Measurements from ENCODE around the gene NXPE4. TPM values are rescaled to one million over a fixed set of nuclear protein-coding genes. Genes with fewer than 3 reads are reported as not detected.

The NXPE4 gene
- total RNA-seq, 4 donors from 2014 or later, result 0.53 to 3.5 (median 0.67) TPM; not detected in 1

DNA sequence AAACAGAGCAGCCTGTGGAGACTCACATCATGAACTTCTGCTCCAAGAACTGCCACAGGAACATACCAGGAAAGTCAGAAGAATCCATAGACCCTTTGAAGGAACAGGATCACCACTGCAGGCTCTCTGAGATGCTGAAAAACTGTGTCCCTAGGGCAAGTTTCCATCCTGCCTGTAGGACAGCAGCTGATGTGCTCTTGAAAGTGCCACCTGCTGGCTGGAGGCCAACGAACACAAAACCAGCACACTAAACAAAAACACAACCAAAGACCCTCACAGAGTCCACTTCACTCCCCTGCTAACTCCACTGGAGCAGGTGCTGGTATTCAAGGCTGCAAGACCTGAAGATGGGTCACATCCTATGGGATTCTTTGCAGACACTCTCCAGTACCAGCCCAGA lies 23.9 kb downstream of the NXPE4 start:
- Histone ChIP-seq H3K9me3 (no peaks in the 10 kb centered on the region), H3K4me1 (no peaks in the 10 kb centered on the region), H3K27ac (no peak overlapping the region), H3K36me3 (no peaks in the 10 kb centered on the region), H3K4me3 (no peak overlapping the region), H3K27me3 (no peaks in the 10 kb centered on the region)
- TF ChIP-seq POLR2A (IDR thresholded peaks at IDR 0.05), result no peak
- TF ChIP-seq, protein P1, sequence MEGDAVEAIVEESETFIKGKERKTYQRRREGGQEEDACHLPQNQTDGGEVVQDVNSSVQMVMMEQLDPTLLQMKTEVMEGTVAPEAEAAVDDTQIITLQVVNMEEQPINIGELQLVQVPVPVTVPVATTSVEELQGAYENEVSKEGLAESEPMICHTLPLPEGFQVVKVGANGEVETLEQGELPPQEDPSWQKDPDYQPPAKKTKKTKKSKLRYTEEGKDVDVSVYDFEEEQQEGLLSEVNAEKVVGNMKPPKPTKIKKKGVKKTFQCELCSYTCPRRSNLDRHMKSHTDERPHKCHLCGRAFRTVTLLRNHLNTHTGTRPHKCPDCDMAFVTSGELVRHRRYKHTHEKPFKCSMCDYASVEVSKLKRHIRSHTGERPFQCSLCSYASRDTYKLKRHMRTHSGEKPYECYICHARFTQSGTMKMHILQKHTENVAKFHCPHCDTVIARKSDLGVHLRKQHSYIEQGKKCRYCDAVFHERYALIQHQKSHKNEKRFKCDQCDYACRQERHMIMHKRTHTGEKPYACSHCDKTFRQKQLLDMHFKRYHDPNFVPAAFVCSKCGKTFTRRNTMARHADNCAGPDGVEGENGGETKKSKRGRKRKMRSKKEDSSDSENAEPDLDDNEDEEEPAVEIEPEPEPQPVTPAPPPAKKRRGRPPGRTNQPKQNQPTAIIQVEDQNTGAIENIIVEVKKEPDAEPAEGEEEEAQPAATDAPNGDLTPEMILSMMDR (IDR thresholded peaks at IDR 0.05), result no peak
- DNase-seq, result no peak

DNA sequence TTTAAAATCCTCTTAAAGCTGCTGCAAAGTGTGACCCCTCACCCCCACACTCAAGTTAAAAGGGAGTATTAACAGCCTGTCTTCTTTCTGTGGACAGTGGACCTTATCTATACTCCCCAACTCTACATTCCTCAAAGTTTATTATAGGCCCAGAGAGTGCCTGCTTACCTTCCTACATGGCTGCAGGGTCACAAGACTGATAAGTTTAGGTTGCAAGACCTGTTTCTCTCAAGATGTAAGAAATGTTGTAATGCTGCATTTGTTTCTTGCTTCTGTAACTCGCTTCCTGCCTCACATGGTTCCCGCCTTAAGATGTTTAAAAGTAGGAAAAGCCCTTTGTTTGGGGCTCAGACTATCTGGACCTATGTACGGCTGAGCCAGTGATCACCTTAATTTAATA lies 25.8 kb downstream of the NXPE4 start:
- Histone ChIP-seq H3K36me3 (no peaks in the 10 kb centered on the region), H3K9me3 (no peaks in the 10 kb centered on the region), H3K4me3 (no peak overlapping the region), H3K27me3 (no peaks in the 10 kb centered on the region), H3K4me1 (no peaks in the 10 kb centered on the region), H3K27ac (no peak overlapping the region)
- TF ChIP-seq POLR2A (IDR thresholded peaks at IDR 0.05), result no peak
- TF ChIP-seq, protein P1 (IDR thresholded peaks at IDR 0.05), result no peak
- DNase-seq, result no peak

DNA sequence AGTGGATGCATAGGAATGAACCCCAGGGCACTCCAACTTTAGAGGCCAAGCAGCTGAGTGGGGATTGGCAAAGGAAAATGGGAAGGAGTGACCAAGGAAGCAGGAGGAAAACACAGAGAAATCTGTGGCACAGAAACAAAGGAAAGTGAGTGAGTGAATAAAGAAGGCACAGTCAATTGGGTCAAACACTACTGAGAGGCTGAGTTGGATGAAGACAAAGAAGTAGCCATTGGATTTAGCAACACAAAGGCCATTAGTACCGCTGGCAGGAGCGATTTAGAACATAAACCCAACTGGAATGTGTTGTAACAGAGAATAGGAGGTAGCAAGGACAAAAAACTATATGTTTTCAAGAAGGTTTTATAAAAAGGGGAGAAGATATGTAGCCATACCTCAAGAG lies 29.3 kb downstream of the NXPE4 start:
- no peaks in the 10 kb centered on the region for H3K36me3 ChIP-seq
- TF ChIP-seq POLR2A (IDR thresholded peaks at IDR 0.05), result no peak
- TF ChIP-seq, protein P1 (IDR thresholded peaks at IDR 0.05), result no peak
- H3K4me1 ChIP-seq, result no peaks in the 10 kb centered on the region
- no peak overlapping the region for H3K27ac ChIP-seq
- DNase-seq, result no peak
- H3K9me3 ChIP-seq, result no peaks in the 10 kb centered on the region
- H3K4me3 ChIP-seq, result no peak overlapping the region
- H3K27me3 ChIP-seq, result no peaks in the 10 kb centered on the region

DNA sequence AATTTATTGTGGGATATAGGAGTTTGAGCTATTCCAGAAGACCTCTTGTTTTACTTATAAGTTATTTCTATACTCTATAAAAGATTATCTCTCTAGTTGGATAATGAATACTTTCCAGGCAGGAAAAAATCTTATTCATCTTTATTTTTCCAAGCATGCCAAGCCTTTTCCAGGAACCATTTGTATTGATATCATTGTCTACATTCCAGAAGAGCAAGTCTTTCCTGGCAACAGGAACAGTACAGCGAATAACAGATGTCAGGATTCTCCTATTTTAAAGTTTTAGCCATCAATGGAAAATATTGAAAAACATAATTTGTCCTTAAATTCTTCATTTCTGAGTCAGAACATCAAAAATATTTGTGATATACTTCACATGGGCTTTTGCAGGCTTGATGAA lies 30.8 kb downstream of the NXPE4 start:
- no peak for DNase-seq
- TF ChIP-seq, protein P1 (IDR thresholded peaks at IDR 0.05), result no peak
- TF ChIP-seq POLR2A (IDR thresholded peaks at IDR 0.05), result no peak
- no peaks in the 10 kb centered on the region for H3K36me3 ChIP-seq
- H3K9me3 ChIP-seq, result no peaks in the 10 kb centered on the region
- no peaks in the 10 kb centered on the region for H3K27me3 ChIP-seq
- no peak overlapping the region for H3K27ac ChIP-seq
- no peak overlapping the region for H3K4me3 ChIP-seq
- H3K4me1 ChIP-seq, result no peaks in the 10 kb centered on the region

DNA sequence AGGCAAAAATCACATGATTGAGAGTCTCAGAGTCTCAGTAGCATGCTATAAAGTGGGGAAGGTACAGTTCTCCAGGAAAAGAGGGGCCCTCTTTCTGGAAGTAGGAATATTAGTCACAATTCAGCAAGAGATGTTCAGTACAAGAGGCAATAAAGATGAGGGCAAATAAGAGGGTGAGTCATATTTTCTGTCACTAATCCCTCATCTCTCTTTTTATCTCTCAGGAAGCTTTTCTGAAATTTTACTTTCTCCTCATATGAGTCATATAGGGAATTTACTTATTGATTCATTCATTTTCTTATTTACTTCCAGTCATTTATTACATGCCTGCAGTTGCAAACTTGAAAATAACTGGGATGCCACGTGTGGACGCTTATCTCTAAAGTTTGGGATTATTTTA lies 32.5 kb downstream of the NXPE4 start:
- H3K27ac ChIP-seq, result peak overlapping the region in 1 of 4 donors; percentile 20
- H3K4me3 ChIP-seq, result no peak overlapping the region
- no peak for DNase-seq
- no peaks in the 10 kb centered on the region for H3K27me3 ChIP-seq
- TF ChIP-seq, protein P1 (IDR thresholded peaks at IDR 0.05), result no peak
- no peak for TF ChIP-seq POLR2A (IDR thresholded peaks at IDR 0.05)
- no peaks in the 10 kb centered on the region for H3K36me3 ChIP-seq
- H3K4me1 ChIP-seq, result no peaks in the 10 kb centered on the region
- no peaks in the 10 kb centered on the region for H3K9me3 ChIP-seq
